Tibial nerve (tissue), 4 donors: Measurements from ENCODE around the gene CAMSAP1.

Experiments
- CTCF ChIP-seq, 5 experiments: fragments of 200-600 bp in 3 of 5; fragments of 450-650 bp in 2 of 5; sonication (generic) in 3 of 5; IDR thresholded peaks; one replicate each; pipeline ENCODE4 v1.5.1; 2016 to 2019; ENCODE audit warnings: antibody characterized with exemption in 5 of 5, mild to moderate bottlenecking in 3 of 5, moderate library complexity in 2 of 5
- EP300 ChIP-seq, 2 donors: sonication (generic); formaldehyde crosslinking; IDR thresholded peaks; one replicate each; pipeline ENCODE4 v1.6.1; 2017; ENCODE audit warnings: antibody characterized with exemption in 2 of 2, mild to moderate bottlenecking in 1 of 2

GRCh38 chr9:135876936-135877335 lies 30.4 kb downstream of the CAMSAP1 start:
- TF ChIP-seq CTCF (IDR thresholded peaks at IDR 0.05): no peak
- no peak for TF ChIP-seq EP300 (IDR thresholded peaks at IDR 0.05)
